ENCODE results near the gene ZNF521.

Gene ZNF521

GRCh38 chr18:25166113-25166512 is 185.9 kb downstream of the ZNF521 start:
- DNase-seq: no peak

GRCh38 chr18:25164848-25165811 is 186.8 kb downstream of the ZNF521 start:
- no peak for DNase-seq

GRCh38 chr18:25164211-25164847 is 187.6 kb downstream of the ZNF521 start:
- DNase-seq: no peak

GRCh38 chr18:25153426-25153825 is 198.5 kb downstream of the ZNF521 start:
- DNase-seq: no peak

- no peak for DNase-seq
Measured at GRCh38 chr18:25147877-25148488, 204.0 kb downstream of the ZNF521 start.

GRCh38 chr18:25146512-25146910 is 205.5 kb downstream of the ZNF521 start:
- no peak for DNase-seq

- DNase-seq: no peak
Measured at GRCh38 chr18:25145731-25146511, 206.0 kb downstream of the ZNF521 start.

- no peak for DNase-seq
Measured at GRCh38 chr18:25144820-25145219, 207.1 kb downstream of the ZNF521 start.

- no peak for DNase-seq
Measured at GRCh38 chr18:25141886-25142285, 210.1 kb downstream of the ZNF521 start.

- DNase-seq: no peak
Measured at GRCh38 chr18:25141399-25141798, 210.6 kb downstream of the ZNF521 start.

GRCh38 chr18:25140962-25141308 is 211.0 kb downstream of the ZNF521 start:
- no peak for DNase-seq

GRCh38 chr18:25140124-25140961 is 211.6 kb downstream of the ZNF521 start:
- no peak for DNase-seq

GRCh38 chr18:25137197-25137472 is 214.8 kb downstream of the ZNF521 start:
- DNase-seq: no peak

- no peak for DNase-seq
Measured at GRCh38 chr18:25136416-25137196, 215.4 kb downstream of the ZNF521 start.

- DNase-seq: no peak
Measured at GRCh38 chr18:25134861-25135260, 217.1 kb downstream of the ZNF521 start.

GRCh38 chr18:25133879-25134278 is 218.1 kb downstream of the ZNF521 start:
- no peak for DNase-seq

GRCh38 chr18:25132786-25133496 is 219.0 kb downstream of the ZNF521 start:
- no peak for DNase-seq

- DNase-seq: no peak
Measured at GRCh38 chr18:25126751-25127150, 225.2 kb downstream of the ZNF521 start.

- DNase-seq: no peak
Measured at GRCh38 chr18:25125680-25126079, 226.3 kb downstream of the ZNF521 start.

GRCh38 chr18:25123438-25124232 is 228.3 kb downstream of the ZNF521 start:
- no peak for DNase-seq

Data from activated gamma-delta T cell (primary cell).